OCI-LY1 (cell line): ENCODE measurements around the gene RPS6KA2.

Experiments used
- CTCF ChIP-seq: fragments of 200-600 bp; sonication (generic), shearing (Covaris generic); IDR thresholded peaks from 2 replicates; pipeline ENCODE4 v1.5.1; 2017; ENCODE audit warnings: mild to moderate bottlenecking, antibody characterized with exemption, low read length, moderate library complexity, mixed read lengths
- EZH2 ChIP-seq: fragments of 200-600 bp; sonication (generic), shearing (Covaris generic); IDR thresholded peaks from 2 replicates; pipeline ENCODE4 v1.8.0; 2017; ENCODE audit warnings: borderline replicate concordance, mixed run types, mild to moderate bottlenecking, antibody characterized with exemption, low read length, moderate library complexity, mixed read lengths

DNA sequence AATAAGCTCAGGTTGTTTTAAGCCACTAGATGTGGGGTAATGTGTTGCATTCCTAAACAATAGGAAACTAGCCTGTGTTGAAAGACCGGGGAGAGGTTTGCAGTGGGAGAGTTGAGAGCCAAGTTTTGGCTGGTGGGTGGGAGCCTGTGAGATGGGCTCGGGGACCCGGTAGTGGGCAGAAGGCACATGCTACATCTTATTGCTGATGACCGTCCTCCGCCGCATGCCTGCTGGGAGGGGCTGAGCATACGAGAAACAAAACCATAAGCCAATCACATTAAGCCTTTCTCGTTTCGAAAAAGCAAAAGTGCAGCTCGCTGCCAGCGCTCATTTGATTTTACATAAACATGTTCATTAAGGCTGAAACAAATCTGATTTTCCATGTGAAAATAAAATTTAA is 186.9 kb downstream of the RPS6KA2 start:
- no peak for TF ChIP-seq EZH2
- TF ChIP-seq CTCF: no peak
